B cell (primary cell): ENCODE measurements around the gene COL26A1.

Experiments
- EZH2 ChIP-seq: IDR thresholded peaks from 2 replicates; pipeline ENCODE4 v1.6.1; 2012; ENCODE audit warnings: borderline replicate concordance, low read depth, mild to moderate bottlenecking, moderate library complexity, low read length; ENCODE audit not compliant: insufficient read depth, poor library complexity, severe bottlenecking
- TF ChIP-seq, protein P1 (sequence below): fragments of 200-600 bp; IDR thresholded peaks from one replicate; pipeline ENCODE4 v1.8.0; 2022; ENCODE audit warnings: antibody characterized with exemption, mild to moderate bottlenecking

DNA sequence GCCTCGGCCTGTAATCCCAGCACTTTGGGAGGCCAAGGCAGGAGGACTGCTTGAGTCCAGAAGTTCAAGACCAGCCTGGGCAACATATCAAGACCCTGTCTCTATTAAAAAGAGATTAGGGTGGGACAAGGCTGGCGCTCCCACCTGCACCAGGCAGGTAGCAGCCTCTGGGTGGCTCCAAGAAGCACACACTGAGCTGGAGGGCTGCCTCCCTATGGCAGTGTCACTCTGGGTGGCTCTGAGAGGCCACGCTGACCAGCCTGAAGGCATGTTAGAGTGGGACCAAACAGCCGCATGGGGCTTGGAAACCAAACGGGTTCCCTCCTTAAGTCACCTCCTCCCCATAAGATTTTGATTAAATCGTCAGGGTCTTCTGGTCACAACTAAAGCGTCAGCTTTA lies 19.8 kb upstream of the COL26A1 start:
- TF ChIP-seq, protein P1, sequence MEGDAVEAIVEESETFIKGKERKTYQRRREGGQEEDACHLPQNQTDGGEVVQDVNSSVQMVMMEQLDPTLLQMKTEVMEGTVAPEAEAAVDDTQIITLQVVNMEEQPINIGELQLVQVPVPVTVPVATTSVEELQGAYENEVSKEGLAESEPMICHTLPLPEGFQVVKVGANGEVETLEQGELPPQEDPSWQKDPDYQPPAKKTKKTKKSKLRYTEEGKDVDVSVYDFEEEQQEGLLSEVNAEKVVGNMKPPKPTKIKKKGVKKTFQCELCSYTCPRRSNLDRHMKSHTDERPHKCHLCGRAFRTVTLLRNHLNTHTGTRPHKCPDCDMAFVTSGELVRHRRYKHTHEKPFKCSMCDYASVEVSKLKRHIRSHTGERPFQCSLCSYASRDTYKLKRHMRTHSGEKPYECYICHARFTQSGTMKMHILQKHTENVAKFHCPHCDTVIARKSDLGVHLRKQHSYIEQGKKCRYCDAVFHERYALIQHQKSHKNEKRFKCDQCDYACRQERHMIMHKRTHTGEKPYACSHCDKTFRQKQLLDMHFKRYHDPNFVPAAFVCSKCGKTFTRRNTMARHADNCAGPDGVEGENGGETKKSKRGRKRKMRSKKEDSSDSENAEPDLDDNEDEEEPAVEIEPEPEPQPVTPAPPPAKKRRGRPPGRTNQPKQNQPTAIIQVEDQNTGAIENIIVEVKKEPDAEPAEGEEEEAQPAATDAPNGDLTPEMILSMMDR = no peak
- no peak for TF ChIP-seq EZH2
